GM13977 (cell line): ENCODE data around the gene TEKT4.
"Not testable (repeated sequence)": the region's sequence is repeated elsewhere in the genome, so short reads cannot be mapped to it uniquely, and the experiment has no call there.

Source experiments
- DNase-seq: peaks from one replicate; pipeline ENCODE4 v3.0.0; 2012; ENCODE audit warnings: low spot score
- in situ Hi-C: fragments of 300-500 bp; cut with MboI; formaldehyde crosslinking; loops from one replicate; pipeline ENCODE4 v1.12.0; 2022; ENCODE audit warnings: low sequenced_read_pairs, low pct_unique_long_range_greater_than_20kb, mixed read lengths, inconsistent platforms; ENCODE audit not compliant: unreplicated experiment
- TF ChIP-seq, protein P1 (sequence below): IDR thresholded peaks from 2 replicates; pipeline ENCODE4 v1.5.1; 2012; ENCODE audit warnings: mild to moderate bottlenecking, control low read depth; ENCODE audit not compliant: insufficient read depth; ENCODE audit errors: extremely low read depth, missing control alignments

TEKT4 gene

DNA sequence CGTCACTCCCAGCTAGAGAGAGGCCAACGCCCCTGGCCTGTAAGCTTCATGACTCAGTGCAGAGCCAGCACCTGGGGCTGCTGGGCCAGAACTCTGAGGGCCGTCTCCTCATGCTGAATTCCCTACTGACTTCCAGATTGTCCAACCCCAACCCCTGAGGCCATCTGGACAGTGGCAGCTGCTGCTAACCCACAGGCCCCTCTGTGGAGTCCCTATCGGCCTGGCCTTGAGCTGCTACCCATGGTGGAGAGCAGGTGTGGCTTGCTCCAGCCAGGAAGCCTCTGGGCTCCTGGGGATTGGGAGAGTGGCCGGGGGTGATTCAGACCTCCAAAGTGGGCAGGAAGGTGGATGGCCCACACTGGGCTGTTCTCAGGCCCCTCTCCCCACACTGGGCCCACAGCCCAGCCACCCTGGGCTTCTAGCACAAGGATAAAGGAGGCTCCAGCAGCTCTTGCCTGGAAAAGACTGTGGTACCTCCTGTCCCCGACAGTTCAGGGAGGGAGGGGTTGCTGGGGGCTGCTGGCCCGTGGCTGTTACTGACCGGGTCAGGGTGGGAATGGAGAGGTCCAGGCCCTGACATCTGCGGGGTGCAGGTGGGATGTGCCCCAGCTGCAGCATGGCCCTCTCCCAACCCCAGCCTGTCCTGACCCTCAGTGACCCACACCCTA is 8.2 kb downstream of the TEKT4 start:
- in situ Hi-C loops = no loop called here
- TF ChIP-seq, protein P1, sequence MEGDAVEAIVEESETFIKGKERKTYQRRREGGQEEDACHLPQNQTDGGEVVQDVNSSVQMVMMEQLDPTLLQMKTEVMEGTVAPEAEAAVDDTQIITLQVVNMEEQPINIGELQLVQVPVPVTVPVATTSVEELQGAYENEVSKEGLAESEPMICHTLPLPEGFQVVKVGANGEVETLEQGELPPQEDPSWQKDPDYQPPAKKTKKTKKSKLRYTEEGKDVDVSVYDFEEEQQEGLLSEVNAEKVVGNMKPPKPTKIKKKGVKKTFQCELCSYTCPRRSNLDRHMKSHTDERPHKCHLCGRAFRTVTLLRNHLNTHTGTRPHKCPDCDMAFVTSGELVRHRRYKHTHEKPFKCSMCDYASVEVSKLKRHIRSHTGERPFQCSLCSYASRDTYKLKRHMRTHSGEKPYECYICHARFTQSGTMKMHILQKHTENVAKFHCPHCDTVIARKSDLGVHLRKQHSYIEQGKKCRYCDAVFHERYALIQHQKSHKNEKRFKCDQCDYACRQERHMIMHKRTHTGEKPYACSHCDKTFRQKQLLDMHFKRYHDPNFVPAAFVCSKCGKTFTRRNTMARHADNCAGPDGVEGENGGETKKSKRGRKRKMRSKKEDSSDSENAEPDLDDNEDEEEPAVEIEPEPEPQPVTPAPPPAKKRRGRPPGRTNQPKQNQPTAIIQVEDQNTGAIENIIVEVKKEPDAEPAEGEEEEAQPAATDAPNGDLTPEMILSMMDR = no peak
- DNase-seq = no peak

DNA sequence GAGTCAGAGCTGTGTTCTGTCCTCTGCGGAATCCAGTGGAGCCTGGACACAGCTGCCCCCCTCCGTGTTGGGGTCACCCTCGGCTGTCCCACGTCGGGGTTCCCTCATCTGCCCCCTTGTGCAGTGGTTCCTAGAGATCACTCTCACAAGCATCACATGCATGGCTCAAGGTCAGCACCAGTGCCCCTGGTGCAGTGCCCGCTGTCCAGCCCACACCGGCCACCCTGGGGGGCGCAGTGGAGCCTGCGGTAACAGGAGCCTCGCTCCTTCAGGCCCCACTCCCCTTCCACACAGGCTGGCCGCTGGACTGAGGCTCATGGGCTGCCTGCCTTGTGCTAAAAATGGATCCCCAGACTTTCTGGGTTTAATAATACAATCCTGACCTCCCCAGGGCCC is 8.8 kb downstream of the TEKT4 start:
- TF ChIP-seq, protein P1 = no peak
- in situ Hi-C loops = no loop called here
- DNase-seq = no peak

DNA sequence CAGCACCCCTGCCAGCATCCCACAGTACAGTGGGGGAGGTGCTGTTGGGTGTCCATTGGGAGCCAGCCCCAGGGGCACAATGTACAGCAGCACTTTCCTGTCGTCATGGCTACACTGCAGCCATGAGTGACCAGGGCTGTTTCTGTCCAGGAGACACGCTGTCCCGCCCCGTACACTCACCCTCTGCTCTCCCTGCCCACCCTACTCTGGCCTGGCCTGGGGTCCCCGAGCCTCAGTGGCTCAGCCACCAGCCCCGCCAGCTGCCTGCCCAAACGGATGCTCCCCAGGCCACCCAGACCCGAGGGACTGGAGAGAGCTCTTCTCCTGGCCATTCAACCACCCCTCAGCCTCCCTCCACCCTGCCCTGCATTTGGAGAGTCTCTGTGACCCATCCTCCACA is 9.3 kb downstream of the TEKT4 start:
- TF ChIP-seq, protein P1 = no peak
- DNase-seq = no peak
- in situ Hi-C loops = no loop called here

DNA sequence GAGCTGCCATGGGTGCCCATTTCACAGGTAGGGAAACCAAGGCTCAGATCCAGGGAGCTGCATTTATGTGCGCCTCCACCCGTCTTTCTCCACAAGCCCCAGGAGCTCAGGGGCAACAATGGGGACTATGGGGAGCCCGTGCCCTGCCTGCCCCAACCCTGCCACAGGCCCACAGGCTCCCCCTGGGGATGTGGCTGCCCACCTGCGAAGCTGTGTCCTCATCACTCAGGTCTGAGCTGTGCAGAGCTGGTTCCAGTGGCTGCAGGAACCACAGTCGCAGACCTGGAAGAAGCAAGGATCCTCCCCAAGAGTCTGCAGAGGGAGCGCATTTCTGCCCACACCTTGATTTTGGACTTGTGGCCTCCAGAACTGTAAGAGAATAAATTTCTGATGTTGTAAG is 9.8 kb downstream of the TEKT4 start:
- in situ Hi-C loops = no loop called here
- DNase-seq = no peak
- TF ChIP-seq, protein P1 = no peak

DNA sequence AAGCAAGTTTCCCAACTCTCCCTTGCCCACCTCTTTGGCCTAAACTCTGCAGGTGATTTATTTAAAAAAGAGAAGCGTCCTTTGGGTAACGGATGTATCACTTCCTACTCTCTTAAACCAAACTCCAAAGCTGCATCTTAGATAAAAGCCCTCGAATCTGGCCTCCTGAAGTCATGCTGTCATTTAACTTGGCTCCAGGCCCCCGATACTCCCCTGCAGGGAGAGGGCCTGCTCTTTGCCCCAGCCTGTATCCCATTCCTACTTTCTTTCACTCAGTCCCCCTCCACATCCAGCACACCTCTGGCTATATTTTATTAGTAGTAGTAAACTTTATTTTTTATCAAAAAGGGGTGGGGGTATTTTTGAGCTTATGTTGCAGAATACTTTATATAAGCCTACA is 19.0 kb downstream of the TEKT4 start:
- in situ Hi-C loops = no loop called here
- DNase-seq = no peak
- TF ChIP-seq, protein P1 = no peak

DNA sequence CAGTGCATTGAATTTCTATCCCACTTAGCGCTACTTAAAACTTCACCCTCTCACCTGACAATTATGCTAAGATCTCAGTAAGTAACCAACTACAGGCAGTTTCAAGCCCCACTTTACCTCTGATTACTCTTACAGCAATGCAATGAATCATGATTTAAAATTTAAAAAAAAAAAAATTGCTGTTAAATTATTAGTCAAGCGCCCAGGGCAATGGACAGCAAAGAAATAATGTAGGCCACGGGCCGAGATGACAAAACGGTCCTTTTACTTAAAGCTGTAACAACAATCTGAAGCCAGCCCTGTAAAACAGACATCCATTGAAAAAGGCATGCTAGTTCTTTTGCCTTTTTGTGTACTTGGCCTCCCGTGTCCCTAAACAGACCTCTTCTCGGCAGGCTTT is 24.0 kb downstream of the TEKT4 start:
- in situ Hi-C loops = not testable (repeated sequence)

DNA sequence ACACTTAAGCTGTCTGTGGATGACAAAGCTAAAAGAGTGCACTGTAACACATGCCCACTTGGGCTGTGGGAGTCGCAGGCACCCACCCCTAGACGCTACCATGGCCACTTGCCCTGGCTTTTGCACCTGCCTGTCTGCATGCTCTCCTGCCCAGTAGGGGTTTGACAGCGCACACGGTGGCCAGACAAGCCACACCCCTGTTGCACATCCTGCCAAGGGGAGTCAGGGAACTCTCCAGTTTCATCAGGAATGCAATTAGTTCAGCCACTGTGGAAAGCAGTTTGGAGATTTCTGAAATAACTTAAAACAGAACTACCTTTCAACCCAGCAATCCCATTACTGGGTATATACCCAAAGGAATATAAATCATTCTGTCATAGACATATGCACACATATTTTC is 35.7 kb downstream of the TEKT4 start:
- DNase-seq, in situ Hi-C loops: not testable (repeated sequence)

More for the DNA sequence above, 24.0 kb downstream of the TEKT4 start:
- not testable (repeated sequence) for DNase-seq

DNA sequence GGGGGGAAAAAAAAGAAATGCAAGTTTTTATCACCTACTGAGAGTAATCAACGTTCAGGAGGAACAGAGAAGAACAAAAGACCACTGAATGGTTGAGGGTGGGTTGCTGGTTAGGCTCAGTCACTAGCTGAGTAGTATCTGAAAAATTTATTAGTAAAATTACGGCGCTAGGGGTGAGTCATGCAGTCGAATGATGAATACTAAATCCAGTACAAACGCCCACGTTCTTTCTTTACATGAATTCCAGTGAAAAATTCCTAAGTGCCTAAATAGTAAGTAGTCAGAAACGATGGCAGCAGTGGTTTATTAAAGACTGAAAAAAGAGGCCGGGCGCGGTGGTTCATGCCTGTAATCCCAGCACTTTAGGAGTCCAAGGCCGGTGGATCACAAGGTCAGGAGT is 52.0 kb downstream of the TEKT4 start:
- DNase-seq = no peak
- in situ Hi-C loops = no loop called here
- TF ChIP-seq, protein P1 = no peak

DNA sequence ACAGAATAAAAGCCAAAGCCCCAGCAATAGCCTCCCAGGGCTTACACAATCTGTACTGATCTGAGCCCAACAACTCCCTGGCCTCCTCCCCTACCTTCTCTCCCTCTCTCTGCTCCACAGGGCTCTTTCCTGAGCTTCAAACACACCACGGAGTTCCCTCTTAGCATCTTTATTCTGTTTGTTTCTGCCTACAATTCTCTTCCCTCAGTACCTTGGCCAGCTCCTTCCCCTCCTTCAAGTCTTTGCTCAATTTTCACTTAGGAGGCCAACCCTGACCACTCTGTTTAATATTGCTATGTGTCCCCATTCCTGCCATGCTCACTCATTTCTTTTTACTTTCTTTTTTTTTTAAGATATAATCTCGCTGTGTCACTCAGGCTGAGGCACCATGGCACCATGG is 53.8 kb downstream of the TEKT4 start:
- DNase-seq, in situ Hi-C loops: not testable (repeated sequence)
